Osteoblast (primary cell): ENCODE results near the gene INPP4A. TPM values are rescaled to one million over a fixed set of nuclear protein-coding genes. Genes with fewer than 3 reads are reported as not detected.

Source experiments
- DNase-seq: peaks from one replicate; pipeline ENCODE4 v3.0.0; 2011; ENCODE audit warnings: low spot score, mixed read lengths; ENCODE audit not compliant: insufficient read length; ENCODE audit errors: missing footprints
- H2AFZ ChIP-seq: 2 replicates; pipeline ENCODE4 v1.6.0; 2011; ENCODE audit warnings: mild to moderate bottlenecking, low read length
- H3K27ac ChIP-seq: 2 replicates; pipeline ENCODE4 v1.5.1; 2011; ENCODE audit warnings: mild to moderate bottlenecking, low read depth, low read length, moderate library complexity
- H3K27me3 ChIP-seq: 2 replicates; pipeline ENCODE4 v1.6.0; 2012; ENCODE audit warnings: mild to moderate bottlenecking, control low read depth, inconsistent platforms, low read length, moderate library complexity; ENCODE audit not compliant: insufficient read depth
- H3K36me3 ChIP-seq: 2 replicates; pipeline ENCODE4 v1.5.1; 2011; ENCODE audit warnings: mild to moderate bottlenecking, low read length, control low read depth, moderate library complexity; ENCODE audit not compliant: insufficient read depth
- H3K4me1 ChIP-seq: 2 replicates; pipeline ENCODE4 v1.5.1; 2011; ENCODE audit warnings: mild to moderate bottlenecking, low read length, control low read depth, moderate library complexity; ENCODE audit not compliant: insufficient read depth
- H3K4me2 ChIP-seq: 2 replicates; pipeline ENCODE4 v1.6.0; 2011; ENCODE audit warnings: mild to moderate bottlenecking, low read length; ENCODE audit not compliant: insufficient read depth
- H3K4me3 ChIP-seq: fragments of 200-600 bp; sonication (generic); 3 replicates; pipeline ENCODE4 v1.5.1; 2012; ENCODE audit warnings: mild to moderate bottlenecking, low read length, inconsistent platforms; ENCODE audit not compliant: insufficient read depth
- H3K79me2 ChIP-seq: 2 replicates; pipeline ENCODE4 v1.6.0; 2012; ENCODE audit warnings: mild to moderate bottlenecking, low read length, control low read depth, inconsistent platforms; ENCODE audit not compliant: insufficient read depth
- H3K9me3 ChIP-seq: 2 replicates; pipeline ENCODE4 v1.5.1; 2011; ENCODE audit warnings: low read depth, low read length, control low read depth
- H4K20me1 ChIP-seq: 2 replicates; pipeline ENCODE4 v1.6.0; 2012; ENCODE audit warnings: mild to moderate bottlenecking, low read length, control low read depth; ENCODE audit not compliant: insufficient read depth
- total RNA-seq: library from RNA; depleted of rRNA; stranded (reverse); fragments of >200 nt; gene quantifications from 2 replicates; pipeline ENCODE4 v1.2.3, GENCODE V29; 2012
- TF ChIP-seq, protein P1 (sequence below): IDR thresholded peaks from 2 replicates; pipeline ENCODE4 v1.5.1; 2011; ENCODE audit warnings: mild to moderate bottlenecking, low read depth, low read length, moderate library complexity; ENCODE audit errors: extremely low read depth

The INPP4A gene
- total RNA-seq, 1 donor = 25.7 TPM

DNA sequence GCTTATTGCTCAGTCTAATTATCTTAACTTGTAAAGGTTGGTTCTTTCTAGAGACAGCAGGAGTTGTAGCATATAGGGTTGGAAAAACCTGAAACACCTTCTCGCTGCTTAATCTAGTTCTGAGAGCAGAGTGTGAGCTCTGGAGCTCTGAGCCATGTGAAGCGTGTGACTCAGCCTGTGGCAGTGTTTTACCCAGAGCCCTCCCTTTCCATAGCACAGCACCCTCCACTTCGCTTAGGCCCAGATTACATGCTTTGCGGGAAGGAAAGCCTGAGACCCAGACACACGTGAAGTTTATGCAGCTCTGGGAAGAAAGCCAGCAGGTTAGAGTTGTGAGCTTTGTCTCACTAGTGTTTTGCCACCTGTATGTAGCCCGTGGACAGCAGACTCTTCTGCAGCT, 74.5 kb downstream of the INPP4A start:
- H3K36me3 ChIP-seq = no peaks in the 10 kb centered on the region
- no peak overlapping the region for H3K4me3 ChIP-seq
- no peaks in the 10 kb centered on the region for H3K9me3 ChIP-seq
- no peak overlapping the region for H3K4me2 ChIP-seq
- DNase-seq = peak; percentile 48
- peaks cover 7% of the 10 kb centered on the region for H4K20me1 ChIP-seq
- H3K27me3 ChIP-seq = no peaks in the 10 kb centered on the region
- TF ChIP-seq, protein P1, sequence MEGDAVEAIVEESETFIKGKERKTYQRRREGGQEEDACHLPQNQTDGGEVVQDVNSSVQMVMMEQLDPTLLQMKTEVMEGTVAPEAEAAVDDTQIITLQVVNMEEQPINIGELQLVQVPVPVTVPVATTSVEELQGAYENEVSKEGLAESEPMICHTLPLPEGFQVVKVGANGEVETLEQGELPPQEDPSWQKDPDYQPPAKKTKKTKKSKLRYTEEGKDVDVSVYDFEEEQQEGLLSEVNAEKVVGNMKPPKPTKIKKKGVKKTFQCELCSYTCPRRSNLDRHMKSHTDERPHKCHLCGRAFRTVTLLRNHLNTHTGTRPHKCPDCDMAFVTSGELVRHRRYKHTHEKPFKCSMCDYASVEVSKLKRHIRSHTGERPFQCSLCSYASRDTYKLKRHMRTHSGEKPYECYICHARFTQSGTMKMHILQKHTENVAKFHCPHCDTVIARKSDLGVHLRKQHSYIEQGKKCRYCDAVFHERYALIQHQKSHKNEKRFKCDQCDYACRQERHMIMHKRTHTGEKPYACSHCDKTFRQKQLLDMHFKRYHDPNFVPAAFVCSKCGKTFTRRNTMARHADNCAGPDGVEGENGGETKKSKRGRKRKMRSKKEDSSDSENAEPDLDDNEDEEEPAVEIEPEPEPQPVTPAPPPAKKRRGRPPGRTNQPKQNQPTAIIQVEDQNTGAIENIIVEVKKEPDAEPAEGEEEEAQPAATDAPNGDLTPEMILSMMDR = no peak
- H3K27ac ChIP-seq = no peak overlapping the region
- H3K79me2 ChIP-seq = peaks cover 9% of the 10 kb centered on the region
- H2AFZ ChIP-seq = no peak overlapping the region
- peaks cover 5% of the 10 kb centered on the region for H3K4me1 ChIP-seq

DNA sequence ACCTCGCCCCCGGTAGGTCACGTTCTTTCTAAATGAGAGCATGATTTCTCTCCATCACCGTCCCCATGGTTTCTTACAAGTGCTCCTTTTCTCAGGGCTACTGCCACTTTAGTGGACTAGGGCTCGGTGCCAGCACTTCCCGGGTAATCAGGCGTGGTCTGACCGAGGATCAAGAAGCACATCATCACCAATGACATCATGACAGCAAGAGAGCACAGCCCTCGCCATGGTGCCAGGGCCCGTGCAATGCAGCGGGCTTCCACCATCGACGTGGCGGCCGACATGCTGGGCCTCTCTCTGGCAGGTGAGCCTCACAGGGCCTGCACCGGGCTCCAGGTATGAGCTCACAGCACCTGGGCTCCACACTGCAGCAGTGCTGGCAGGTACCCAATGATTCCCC, 75.2 kb downstream of the INPP4A start:
- H3K27ac ChIP-seq = no peak overlapping the region
- no peak overlapping the region for H3K4me3 ChIP-seq
- H2AFZ ChIP-seq = no peak overlapping the region
- H3K4me1 ChIP-seq = peaks cover 3% of the 10 kb centered on the region
- peak; percentile 31 for DNase-seq
- no peaks in the 10 kb centered on the region for H3K27me3 ChIP-seq
- H3K79me2 ChIP-seq = peaks cover 9% of the 10 kb centered on the region
- H4K20me1 ChIP-seq = peaks cover 7% of the 10 kb centered on the region
- H3K9me3 ChIP-seq = no peaks in the 10 kb centered on the region
- TF ChIP-seq, protein P1 = no peak
- no peak overlapping the region for H3K4me2 ChIP-seq
- no peaks in the 10 kb centered on the region for H3K36me3 ChIP-seq

DNA sequence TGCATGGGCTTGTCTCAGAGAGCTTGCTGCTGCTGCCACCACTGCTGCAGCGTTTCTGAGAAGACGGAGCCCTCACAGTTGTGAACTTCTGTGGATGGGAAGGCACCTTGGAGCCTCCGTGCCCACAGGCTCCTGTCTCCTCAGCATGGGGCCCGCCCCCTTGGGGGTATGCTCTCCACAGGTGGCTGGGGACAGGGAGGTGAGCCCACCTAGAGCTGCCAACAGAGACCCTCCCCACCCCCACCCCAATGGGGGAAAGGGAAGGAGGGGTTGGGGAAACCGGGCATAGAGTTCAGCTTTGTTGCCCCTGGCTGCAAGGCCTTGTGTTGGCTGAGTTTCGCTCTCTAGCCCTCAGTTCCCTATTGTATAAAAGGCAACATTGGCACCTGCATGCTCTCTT, 76.1 kb downstream of the INPP4A start:
- H2AFZ ChIP-seq = no peak overlapping the region
- H3K27me3 ChIP-seq = no peaks in the 10 kb centered on the region
- H3K79me2 ChIP-seq = peaks cover 6% of the 10 kb centered on the region
- H3K4me1 ChIP-seq = no peaks in the 10 kb centered on the region
- TF ChIP-seq, protein P1 = no peak
- H3K36me3 ChIP-seq = no peaks in the 10 kb centered on the region
- no peaks in the 10 kb centered on the region for H3K9me3 ChIP-seq
- no peak overlapping the region for H3K4me3 ChIP-seq
- no peak overlapping the region for H3K4me2 ChIP-seq
- DNase-seq = no peak
- no peak overlapping the region for H3K27ac ChIP-seq
- H4K20me1 ChIP-seq = peaks cover 7% of the 10 kb centered on the region

DNA sequence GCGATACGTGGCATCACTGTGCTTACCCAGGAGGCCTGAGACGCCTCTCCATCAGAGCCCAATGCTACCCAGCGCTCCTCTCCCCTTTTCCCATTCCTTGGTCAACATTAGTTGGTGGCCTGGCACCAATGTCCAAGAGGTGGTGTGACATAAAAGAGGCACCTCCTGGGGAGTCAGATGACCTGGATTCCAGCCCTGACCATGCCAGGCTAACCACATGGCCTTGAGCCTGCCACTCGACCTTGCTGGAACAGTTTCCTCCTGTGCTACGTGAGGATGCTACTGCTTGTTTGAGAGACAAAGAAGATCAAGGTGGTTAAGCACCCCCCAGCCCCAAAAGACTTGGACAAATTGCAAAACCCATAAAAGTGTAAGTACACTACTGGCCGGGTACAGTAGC, 76.6 kb downstream of the INPP4A start:
- H4K20me1 ChIP-seq = peaks cover 7% of the 10 kb centered on the region
- H3K4me3 ChIP-seq = no peak overlapping the region
- no peaks in the 10 kb centered on the region for H3K36me3 ChIP-seq
- H2AFZ ChIP-seq = no peak overlapping the region
- H3K4me2 ChIP-seq = no peak overlapping the region
- H3K27ac ChIP-seq = no peak overlapping the region
- H3K79me2 ChIP-seq = peaks cover 6% of the 10 kb centered on the region
- DNase-seq = peak; percentile 17
- TF ChIP-seq, protein P1 = no peak
- H3K9me3 ChIP-seq = no peaks in the 10 kb centered on the region
- no peaks in the 10 kb centered on the region for H3K27me3 ChIP-seq
- no peaks in the 10 kb centered on the region for H3K4me1 ChIP-seq
